DOHH2 (cell line): Measurements from ENCODE around the gene C21orf58.

Experiments used
- H3F3A ChIP-seq: fragments of 200-600 bp; sonication (generic), shearing (Covaris generic); 2 replicates; pipeline ENCODE4 v1.6.0; 2016; ENCODE audit warnings: antibody characterized with exemption, mild to moderate bottlenecking; ENCODE audit not compliant: control insufficient read depth, insufficient read depth
- H3K27ac ChIP-seq: fragments of 200-600 bp; sonication (generic); 2 replicates; pipeline ENCODE4 v1.5.1; 2014; ENCODE audit warnings: low read depth, mild to moderate bottlenecking, low read length, moderate library complexity
- H3K27me3 ChIP-seq: fragments of 200-600 bp; sonication (generic); 2 replicates; pipeline ENCODE4 v1.6.1; 2014; ENCODE audit warnings: mild to moderate bottlenecking, low read length, mixed read lengths; ENCODE audit not compliant: control insufficient read depth
- H3K36me3 ChIP-seq: fragments of 200-600 bp; sonication (generic); 2 replicates; pipeline ENCODE4 v1.6.1; 2014; ENCODE audit warnings: mild to moderate bottlenecking, low read length, moderate library complexity, mixed read lengths; ENCODE audit not compliant: control insufficient read depth
- H3K4me1 ChIP-seq: fragments of 200-600 bp; sonication (generic); 2 replicates; pipeline ENCODE4 v1.6.1; 2014; ENCODE audit warnings: mild to moderate bottlenecking, low read length, mixed read lengths; ENCODE audit not compliant: control insufficient read depth
- H3K4me2 ChIP-seq: fragments of 200-600 bp; sonication (generic); 2 replicates; pipeline ENCODE4 v1.6.0; 2014; ENCODE audit warnings: mild to moderate bottlenecking, low read length, moderate library complexity
- H3K4me3 ChIP-seq: fragments of 200-600 bp; sonication (generic); 2 replicates; pipeline ENCODE4 v1.5.1; 2014; ENCODE audit warnings: mild to moderate bottlenecking, low read length, mixed read lengths
- H3K79me2 ChIP-seq: fragments of 200-600 bp; sonication (generic); 2 replicates; pipeline ENCODE4 v1.6.1; 2014; ENCODE audit warnings: mild to moderate bottlenecking, low read length, mixed read lengths; ENCODE audit not compliant: control insufficient read depth
- H3K9me2 ChIP-seq: fragments of 200-600 bp; sonication (generic); replicated peaks from 2 replicates; pipeline ENCODE4 v1.6.1; 2014; ENCODE audit warnings: mild to moderate bottlenecking, low read length, mixed read lengths; ENCODE audit not compliant: control insufficient read depth
- H3K9me3 ChIP-seq: fragments of 200-600 bp; sonication (generic); 2 replicates; pipeline ENCODE4 v1.6.1; 2014; ENCODE audit warnings: antibody characterized with exemption, low read length, mixed read lengths; ENCODE audit not compliant: control insufficient read depth, insufficient read depth
- H4K20me1 ChIP-seq: fragments of 200-600 bp; sonication (generic); 2 replicates; pipeline ENCODE4 v1.6.0; 2014; ENCODE audit warnings: low read depth, mild to moderate bottlenecking, antibody characterized with exemption, low read length, moderate library complexity; ENCODE audit not compliant: control insufficient read depth, insufficient read depth
- EZH2phosphoT487 ChIP-seq: fragments of 200-600 bp; sonication (generic); IDR thresholded peaks from 2 replicates; pipeline ENCODE4 v1.6.1; 2017; ENCODE audit warnings: borderline replicate concordance, mild to moderate bottlenecking, antibody characterized with exemption, low read length, moderate library complexity, mixed read lengths
- TF ChIP-seq, protein P1 (sequence below): fragments of 200-600 bp; sonication (generic); IDR thresholded peaks from one replicate; pipeline ENCODE4 v1.5.1; 2014; ENCODE audit warnings: antibody characterized with exemption, mild to moderate bottlenecking, low read depth, low read length; ENCODE audit not compliant: poor library complexity, severe bottlenecking

The C21orf58 gene

GRCh38 chr21:46266946-46267345, 56.7 kb downstream of the C21orf58 start:
- Histone ChIP-seq H3K4me3 (no peak overlapping the region), H3F3A (no peaks in the 10 kb centered on the region), H3K4me2 (no peak overlapping the region), H3K79me2 (no peaks in the 10 kb centered on the region; the same call in 1 of the 2 replicates), H3K36me3 (peaks cover 79% of the 10 kb centered on the region), H3K27me3 (no peaks in the 10 kb centered on the region), H3K9me3 (no peaks in the 10 kb centered on the region), H4K20me1 (0 out of 2 replicates have a peak, but pooled peaks cover 7% of the 10 kb centered on the region), H3K4me1 (no peaks in the 10 kb centered on the region), H3K9me2 (no peaks in the 10 kb centered on the region), H3K27ac (no peak overlapping the region)
- TF ChIP-seq, protein P1, sequence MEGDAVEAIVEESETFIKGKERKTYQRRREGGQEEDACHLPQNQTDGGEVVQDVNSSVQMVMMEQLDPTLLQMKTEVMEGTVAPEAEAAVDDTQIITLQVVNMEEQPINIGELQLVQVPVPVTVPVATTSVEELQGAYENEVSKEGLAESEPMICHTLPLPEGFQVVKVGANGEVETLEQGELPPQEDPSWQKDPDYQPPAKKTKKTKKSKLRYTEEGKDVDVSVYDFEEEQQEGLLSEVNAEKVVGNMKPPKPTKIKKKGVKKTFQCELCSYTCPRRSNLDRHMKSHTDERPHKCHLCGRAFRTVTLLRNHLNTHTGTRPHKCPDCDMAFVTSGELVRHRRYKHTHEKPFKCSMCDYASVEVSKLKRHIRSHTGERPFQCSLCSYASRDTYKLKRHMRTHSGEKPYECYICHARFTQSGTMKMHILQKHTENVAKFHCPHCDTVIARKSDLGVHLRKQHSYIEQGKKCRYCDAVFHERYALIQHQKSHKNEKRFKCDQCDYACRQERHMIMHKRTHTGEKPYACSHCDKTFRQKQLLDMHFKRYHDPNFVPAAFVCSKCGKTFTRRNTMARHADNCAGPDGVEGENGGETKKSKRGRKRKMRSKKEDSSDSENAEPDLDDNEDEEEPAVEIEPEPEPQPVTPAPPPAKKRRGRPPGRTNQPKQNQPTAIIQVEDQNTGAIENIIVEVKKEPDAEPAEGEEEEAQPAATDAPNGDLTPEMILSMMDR = no peak
- no peak for TF ChIP-seq EZH2phosphoT487

DNA sequence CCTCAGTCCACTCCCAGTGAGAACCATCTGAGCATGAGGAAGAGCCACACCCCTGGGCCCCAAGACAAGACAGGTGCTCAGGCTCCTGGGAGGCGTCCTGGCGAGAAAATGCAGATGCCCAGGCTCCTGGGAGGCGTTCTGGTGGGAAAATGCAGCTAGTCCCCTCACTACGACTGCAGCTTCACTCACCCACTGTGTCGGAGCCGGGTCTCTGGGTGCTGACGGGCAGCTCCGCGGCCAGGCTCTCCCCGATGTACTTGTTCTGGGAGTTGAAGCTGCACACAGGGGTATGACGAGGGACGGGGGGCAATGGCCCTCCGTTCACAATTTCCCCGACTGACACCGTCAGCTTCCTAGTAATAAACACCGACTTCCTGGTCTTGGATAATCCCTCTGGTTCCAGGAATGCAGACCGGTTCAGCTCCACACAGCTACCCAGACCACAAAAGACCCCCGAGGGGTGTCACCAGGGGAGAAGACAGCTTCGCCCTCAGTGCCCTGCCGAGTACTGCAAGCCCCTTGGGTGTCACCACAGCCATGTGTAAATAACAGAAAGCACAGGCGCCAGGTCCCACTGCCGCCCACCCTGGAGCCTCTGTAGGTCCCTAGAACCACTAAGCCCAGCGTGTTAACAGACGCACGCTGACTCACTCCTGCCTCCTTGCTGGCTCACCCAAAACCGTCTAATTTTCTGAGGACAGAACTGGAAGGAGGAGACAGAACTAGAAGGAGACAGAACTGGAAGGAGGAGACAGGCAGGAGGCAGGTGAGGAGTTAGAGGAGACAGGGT, 57.7 kb downstream of the C21orf58 start:
- H3K9me2 ChIP-seq = no peaks in the 10 kb centered on the region
- no peaks in the 10 kb centered on the region for H3K9me3 ChIP-seq
- H3K4me2 ChIP-seq = no peak overlapping the region
- peaks cover 76% of the 10 kb centered on the region for H3K36me3 ChIP-seq
- no peaks in the 10 kb centered on the region for H3K27me3 ChIP-seq
- H3K4me1 ChIP-seq = no peaks in the 10 kb centered on the region
- no peaks in the 10 kb centered on the region; the same call in 1 of the 2 replicates for H3K79me2 ChIP-seq
- TF ChIP-seq, protein P1 = no peak
- no peak for TF ChIP-seq EZH2phosphoT487
- H4K20me1 ChIP-seq = 0 out of 2 replicates have a peak, but pooled peaks cover 7% of the 10 kb centered on the region
- H3K4me3 ChIP-seq = no peak overlapping the region
- no peaks in the 10 kb centered on the region for H3F3A ChIP-seq
- no peak overlapping the region for H3K27ac ChIP-seq

DNA sequence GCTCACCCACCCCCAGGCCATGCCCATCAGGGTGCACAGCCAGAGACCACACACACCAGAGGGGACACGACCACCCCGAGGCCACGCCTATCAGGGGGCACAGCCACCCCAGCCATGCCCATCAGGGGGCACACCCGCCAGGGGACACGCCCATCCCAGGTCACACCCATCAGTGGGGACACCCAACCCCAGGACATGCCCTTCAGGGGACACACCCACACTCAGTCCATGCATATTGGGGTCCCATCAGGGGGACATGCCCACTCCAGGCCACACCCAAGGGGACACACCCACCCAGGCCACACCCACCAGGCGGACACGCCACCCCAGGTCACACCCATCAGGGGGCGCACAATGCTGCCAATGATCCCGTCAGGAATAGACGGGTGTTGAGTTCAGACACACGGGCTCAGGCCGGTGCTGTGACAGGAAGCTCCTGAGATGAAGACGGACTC, 59.0 kb downstream of the C21orf58 start:
- Histone ChIP-seq H3K27ac (no peak overlapping the region), H3K36me3 (peaks cover 73% of the 10 kb centered on the region), H3K4me2 (no peak overlapping the region), H3F3A (no peaks in the 10 kb centered on the region), H3K9me3 (no peaks in the 10 kb centered on the region), H3K79me2 (no peaks in the 10 kb centered on the region; the same call in 1 of the 2 replicates), H3K9me2 (no peaks in the 10 kb centered on the region), H4K20me1 (0 out of 2 replicates have a peak, but pooled peaks cover 7% of the 10 kb centered on the region), H3K4me1 (no peaks in the 10 kb centered on the region), H3K4me3 (no peak overlapping the region), H3K27me3 (no peaks in the 10 kb centered on the region)
- TF ChIP-seq EZH2phosphoT487 = no peak
- TF ChIP-seq, protein P1 = peak; percentile 21
